Measurements from ENCODE around the gene MED7. TPM values are rescaled to one million over a fixed set of nuclear protein-coding genes. Genes with fewer than 3 reads are reported as not detected.

MED7 gene
- total and polyA plus RNA-seq, 10 of the 15 experiments (the other 5 are each of a cell fraction or from before 2014, with no cell fraction given), result 9.3 to 47.7 (median 22.7) TPM

DNA sequence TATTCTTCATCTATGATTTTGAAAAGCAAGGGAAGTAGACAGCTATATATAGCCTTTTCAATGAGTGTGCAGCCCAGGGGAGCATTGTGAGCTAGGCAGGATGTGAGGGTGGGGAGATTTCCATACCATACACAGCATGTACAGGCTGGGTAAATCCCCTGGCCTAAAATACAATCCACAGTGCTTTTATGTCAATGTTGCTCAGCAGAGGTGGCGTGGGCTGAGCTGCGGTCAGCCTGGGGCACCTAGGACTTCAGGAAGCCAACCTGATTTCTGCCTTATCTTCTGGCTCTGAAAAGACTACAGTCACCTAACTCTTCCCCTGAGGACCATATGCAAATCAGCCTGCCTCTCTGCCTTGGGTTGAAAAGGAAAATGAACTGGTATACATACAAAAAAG, 29.7 kb upstream of the MED7 start (continued):
- TF ChIP-seq, protein P1, sequence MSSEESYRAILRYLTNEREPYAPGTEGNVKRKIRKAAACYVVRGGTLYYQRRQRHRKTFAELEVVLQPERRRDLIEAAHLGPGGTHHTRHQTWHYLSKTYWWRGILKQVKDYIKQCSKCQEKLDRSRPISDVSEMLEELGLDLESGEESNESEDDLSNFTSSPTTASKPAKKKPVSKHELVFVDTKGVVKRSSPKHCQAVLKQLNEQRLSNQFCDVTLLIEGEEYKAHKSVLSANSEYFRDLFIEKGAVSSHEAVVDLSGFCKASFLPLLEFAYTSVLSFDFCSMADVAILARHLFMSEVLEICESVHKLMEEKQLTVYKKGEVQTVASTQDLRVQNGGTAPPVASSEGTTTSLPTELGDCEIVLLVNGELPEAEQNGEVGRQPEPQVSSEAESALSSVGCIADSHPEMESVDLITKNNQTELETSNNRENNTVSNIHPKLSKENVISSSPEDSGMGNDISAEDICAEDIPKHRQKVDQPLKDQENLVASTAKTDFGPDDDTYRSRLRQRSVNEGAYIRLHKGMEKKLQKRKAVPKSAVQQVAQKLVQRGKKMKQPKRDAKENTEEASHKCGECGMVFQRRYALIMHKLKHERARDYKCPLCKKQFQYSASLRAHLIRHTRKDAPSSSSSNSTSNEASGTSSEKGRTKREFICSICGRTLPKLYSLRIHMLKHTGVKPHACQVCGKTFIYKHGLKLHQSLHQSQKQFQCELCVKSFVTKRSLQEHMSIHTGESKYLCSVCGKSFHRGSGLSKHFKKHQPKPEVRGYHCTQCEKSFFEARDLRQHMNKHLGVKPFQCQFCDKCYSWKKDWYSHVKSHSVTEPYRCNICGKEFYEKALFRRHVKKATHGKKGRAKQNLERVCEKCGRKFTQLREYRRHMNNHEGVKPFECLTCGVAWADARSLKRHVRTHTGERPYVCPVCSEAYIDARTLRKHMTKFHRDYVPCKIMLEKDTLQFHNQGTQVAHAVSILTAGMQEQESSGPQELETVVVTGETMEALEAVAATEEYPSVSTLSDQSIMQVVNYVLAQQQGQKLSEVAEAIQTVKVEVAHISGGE (CRISPR knock-in tag; IDR thresholded peaks at IDR 0.05), result no peak
- no peak for TF ChIP-seq NFXL1 (IDR thresholded peaks at IDR 0.05; ENCODE audit: borderline replicate concordance)
- peak; percentile 96 for TF ChIP-seq POU2F2 (IDR thresholded peaks at IDR 0.05; ENCODE audit: borderline replicate concordance, low read depth, low read length)
- peak; percentile 95; the same call in 1 of the 2 replicates for TF ChIP-seq ZBED1 (IDR thresholded peaks at IDR 0.05; ENCODE audit: borderline replicate concordance)
- TF ChIP-seq JUNB (IDR thresholded peaks at IDR 0.05), result peak; percentile 67
- peak; percentile 96 for TF ChIP-seq NFIC (IDR thresholded peaks at IDR 0.05; ENCODE audit: low read depth, low read length)
- no peak for TF ChIP-seq MYB (IDR thresholded peaks at IDR 0.05; ENCODE audit: borderline replicate concordance, low read depth, low read length)
- TF ChIP-seq TCF12 (IDR thresholded peaks at IDR 0.05; ENCODE audit: low read depth, low read length), result peak; percentile 78; the same call in 1 of the 2 replicates
- TF ChIP-seq FOS (IDR thresholded peaks at IDR 0.05; ENCODE audit: borderline replicate concordance, extremely low read depth, insufficient read length), result no peak
- no peak for TF ChIP-seq ZNF217 (IDR thresholded peaks at IDR 0.05)
- TF ChIP-seq MTA2 (IDR thresholded peaks at IDR 0.05; ENCODE audit: low read depth), result peak; percentile 87
- peak; percentile 71; the same call in 1 of the 2 replicates for TF ChIP-seq IRF4 (IDR thresholded peaks at IDR 0.05; ENCODE audit: low read depth, low read length)
- no peak for TF ChIP-seq ZNF274 (IDR thresholded peaks at IDR 0.05; ENCODE audit: insufficient read depth, insufficient read length)
- no peak for TF ChIP-seq ZZZ3 (IDR thresholded peaks at IDR 0.05; ENCODE audit: control insufficient read depth, insufficient read length, low read depth)
- peak; percentile 99 for TF ChIP-seq MEF2A (IDR thresholded peaks at IDR 0.05; ENCODE audit: insufficient read depth, low read depth, low read length)
- TF ChIP-seq EP300 (IDR thresholded peaks at IDR 0.05; ENCODE audit: borderline replicate concordance in 1 of 2, control insufficient read depth in 1 of 2, low read depth in 2 of 2, low read length in 2 of 2), result peak; percentile 88 to 94; a peak in 3 of 4 replicates

Data from GM12878 (cell line).